Upper lobe of left lung (tissue), 6 donors: ENCODE measurements around the gene ITGB3BP. TPM values are rescaled to one million over a fixed set of nuclear protein-coding genes. Genes with fewer than 3 reads are reported as not detected.
"Not testable (repeated sequence)": the region's sequence is repeated elsewhere in the genome, so short reads cannot be mapped to it uniquely, and the experiment has no call there.

Source experiments
- ATAC-seq, 2 donors: fragments of 200-7000 bp; cut with Tn5 transposase; one replicate each; pipeline ENCODE4 v1.9.1; 2022; ENCODE audit warnings: mild to moderate bottlenecking in 2 of 2, moderate library complexity in 2 of 2; ENCODE audit not compliant: low FRiP score in 2 of 2
- DNase-seq, 2 donors: peaks; one replicate each; pipeline ENCODE4 v3.0.0-alpha.2; 2019 to 2020
- H3K27ac ChIP-seq, 4 donors: fragments of 200-600 bp; sonication (generic); one replicate each; pipeline ENCODE4 v1.5.1; 2016 to 2019
- H3K27me3 ChIP-seq, 4 donors: fragments of 200-600 bp; sonication (generic); one replicate each; pipeline ENCODE4 v1.5.1; 2017 to 2019
- H3K36me3 ChIP-seq, 4 donors: fragments of 200-600 bp; sonication (generic); one replicate each; pipeline ENCODE4 v1.5.1; 2016 to 2019
- H3K4me1 ChIP-seq, 4 donors: fragments of 200-600 bp; sonication (generic); one replicate each; pipeline ENCODE4 v1.5.1; 2018 to 2019
- H3K4me3 ChIP-seq, 4 donors: fragments of 200-600 bp; sonication (generic); one replicate each; pipeline ENCODE4 v1.5.1; 2017 to 2019; ENCODE audit warnings: mild to moderate bottlenecking in 2 of 4, moderate library complexity in 1 of 4
- H3K9me3 ChIP-seq, 4 donors: fragments of 200-600 bp; sonication (generic); one replicate each; pipeline ENCODE4 v1.5.1; 2018 to 2019
- EP300 ChIP-seq, 4 donors: sonication (generic); formaldehyde crosslinking; IDR thresholded peaks; one replicate each; pipeline ENCODE4 v1.5.1; 2017; ENCODE audit warnings: antibody characterized with exemption in 4 of 4, control low read depth in 2 of 4
- POLR2A ChIP-seq, 4 donors: fragments of 450-650 bp; IDR thresholded peaks; one replicate each; pipeline ENCODE4 v1.5.1; 2016 to 2017; ENCODE audit warnings: antibody characterized with exemption in 4 of 4, mild to moderate bottlenecking in 2 of 4
- POLR2AphosphoS5 ChIP-seq, 2 donors: sonication (generic); formaldehyde crosslinking; IDR thresholded peaks; one replicate each; pipeline ENCODE4 v1.5.1; 2017; ENCODE audit warnings: antibody characterized with exemption in 2 of 2
- WGBS, 2 donors: methylation state at CpG; one replicate each; pipeline ENCODE4 v1.1.5; 2017 to 2018; 5-methylcytosine and 5-hydroxymethylcytosine counted together
- total RNA-seq, 6 donors: library from RNA; depleted of rRNA in 4 of 6; stranded (reverse); fragments of >200 nt in 4 of 6; gene quantifications; one replicate each; pipeline versions ENCODE4 v1.1.0 to v1.2.1, GENCODE V29; 2016 to 2021
- TF ChIP-seq, protein P1 (sequence below), 6 experiments: fragments of 450-650 bp in 4 of 6; fragments of 200-600 bp in 2 of 6; sonication (generic) in 2 of 6; IDR thresholded peaks; one replicate each; pipeline ENCODE4 v1.5.1; 2016 to 2019; ENCODE audit warnings: antibody characterized with exemption in 6 of 6
- donor health status: DM: no; HTN: no; CAD: no; lungs with moderate emphysema.
- donor health status: DM: no; HTN: yes; CAD: no; lungs with severe emphysema.

The ITGB3BP gene
- total RNA-seq, 6 donors from 2014 or later: 8.2 to 14.7 (median 10.4) TPM

DNA sequence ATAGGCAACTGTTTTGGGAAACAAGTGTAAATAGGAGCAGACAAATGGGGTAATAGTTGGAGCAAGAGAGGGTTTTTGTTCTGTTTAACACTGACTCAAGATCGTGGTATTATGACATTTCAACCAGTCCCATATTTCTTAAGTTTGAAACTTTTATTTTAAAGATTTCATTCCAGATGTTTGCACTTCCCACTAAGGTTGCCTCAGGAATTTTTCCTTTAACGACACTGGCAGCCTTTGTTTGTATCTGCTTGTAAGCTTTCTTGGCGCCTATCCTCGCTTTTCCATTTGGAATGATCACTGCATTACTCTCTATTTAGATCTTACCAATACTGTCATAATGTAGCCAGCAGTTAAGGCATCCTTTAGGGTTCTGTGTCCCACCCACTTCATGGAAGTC lies 87.9 kb downstream of the ITGB3BP start:
- ATAC-seq (no peak), DNase-seq (no peak)
- TF ChIP-seq, protein P1, sequence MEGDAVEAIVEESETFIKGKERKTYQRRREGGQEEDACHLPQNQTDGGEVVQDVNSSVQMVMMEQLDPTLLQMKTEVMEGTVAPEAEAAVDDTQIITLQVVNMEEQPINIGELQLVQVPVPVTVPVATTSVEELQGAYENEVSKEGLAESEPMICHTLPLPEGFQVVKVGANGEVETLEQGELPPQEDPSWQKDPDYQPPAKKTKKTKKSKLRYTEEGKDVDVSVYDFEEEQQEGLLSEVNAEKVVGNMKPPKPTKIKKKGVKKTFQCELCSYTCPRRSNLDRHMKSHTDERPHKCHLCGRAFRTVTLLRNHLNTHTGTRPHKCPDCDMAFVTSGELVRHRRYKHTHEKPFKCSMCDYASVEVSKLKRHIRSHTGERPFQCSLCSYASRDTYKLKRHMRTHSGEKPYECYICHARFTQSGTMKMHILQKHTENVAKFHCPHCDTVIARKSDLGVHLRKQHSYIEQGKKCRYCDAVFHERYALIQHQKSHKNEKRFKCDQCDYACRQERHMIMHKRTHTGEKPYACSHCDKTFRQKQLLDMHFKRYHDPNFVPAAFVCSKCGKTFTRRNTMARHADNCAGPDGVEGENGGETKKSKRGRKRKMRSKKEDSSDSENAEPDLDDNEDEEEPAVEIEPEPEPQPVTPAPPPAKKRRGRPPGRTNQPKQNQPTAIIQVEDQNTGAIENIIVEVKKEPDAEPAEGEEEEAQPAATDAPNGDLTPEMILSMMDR (IDR thresholded peaks at IDR 0.05): no peak
- no peak overlapping the region for H3K27ac ChIP-seq
- no peak overlapping the region for H3K4me3 ChIP-seq
- peaks cover 0 to 11% (median 0%) of the 10 kb centered on the region in 4 donors for H3K36me3 ChIP-seq
- no peaks in the 10 kb centered on the region for H3K4me1 ChIP-seq
- 78 to 79% methylated on average over 4 of the region's 4 CpGs for WGBS, 2 donors
- H3K9me3 ChIP-seq: peaks cover 0 to 3% (median 1%) of the 10 kb centered on the region in 4 donors
- no peaks in the 10 kb centered on the region for H3K27me3 ChIP-seq

- peaks cover 0 to 7% (median 1%) of the 10 kb centered on the region in 4 donors for H3K9me3 ChIP-seq
- DNase-seq (no peak), ATAC-seq (no peak)
- H3K4me3 ChIP-seq: no peak overlapping the region
- no peak for TF ChIP-seq POLR2AphosphoS5 (IDR thresholded peaks at IDR 0.05)
- H3K4me1 ChIP-seq: no peaks in the 10 kb centered on the region
- no peak overlapping the region for H3K27ac ChIP-seq
- no peaks in the 10 kb centered on the region for H3K27me3 ChIP-seq
- peaks cover 0 to 21% (median 3%) of the 10 kb centered on the region in 4 donors for H3K36me3 ChIP-seq
Measured at GRCh38 chr1:63429281-63429680, 93.7 kb downstream of the ITGB3BP start.

DNA sequence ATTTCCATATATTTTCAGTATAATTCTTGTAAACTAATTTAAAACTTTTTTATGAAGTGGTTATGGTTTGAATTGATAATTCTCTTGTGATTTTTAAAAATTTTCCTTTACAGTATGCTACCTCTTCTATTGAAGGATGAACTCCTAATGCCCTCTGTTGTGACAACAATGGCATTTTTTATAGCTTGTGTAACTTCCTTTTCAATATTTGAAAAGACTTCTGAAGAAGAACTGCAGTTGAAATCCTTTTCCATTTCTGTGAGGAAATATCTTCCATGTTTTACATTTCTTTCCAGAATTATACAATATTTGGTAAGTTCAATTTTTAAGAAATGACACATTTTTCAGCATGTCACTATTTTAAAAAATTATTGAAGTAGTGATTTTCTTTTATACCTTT lies 94.2 kb downstream of the ITGB3BP start:
- Histone ChIP-seq H3K4me3 (no peak overlapping the region), H3K36me3 (peaks cover 0 to 21% (median 3%) of the 10 kb centered on the region in 4 donors), H3K4me1 (no peaks in the 10 kb centered on the region), H3K27me3 (no peaks in the 10 kb centered on the region), H3K27ac (no peak overlapping the region), H3K9me3 (peaks cover 0 to 7% (median 1%) of the 10 kb centered on the region in 4 donors)
- ATAC-seq (no peak), DNase-seq (no peak)
- TF ChIP-seq EP300 (IDR thresholded peaks at IDR 0.05) (no peak), POLR2AphosphoS5 (IDR thresholded peaks at IDR 0.05) (no peak), POLR2A (IDR thresholded peaks at IDR 0.05) (no peak)
- TF ChIP-seq, protein P1 (IDR thresholded peaks at IDR 0.05): no peak

GRCh38 chr1:63423649-63424048 lies 99.4 kb downstream of the ITGB3BP start:
- H3K27me3 ChIP-seq: no peaks in the 10 kb centered on the region
- no peaks in the 10 kb centered on the region for H3K9me3 ChIP-seq
- DNase-seq (no peak), ATAC-seq (no peak)
- H3K4me1 ChIP-seq: no peaks in the 10 kb centered on the region
- no peak for TF ChIP-seq EP300 (IDR thresholded peaks at IDR 0.05)
- TF ChIP-seq POLR2A (IDR thresholded peaks at IDR 0.05): no peak
- TF ChIP-seq, protein P1 (IDR thresholded peaks at IDR 0.05): no peak
- TF ChIP-seq POLR2AphosphoS5 (IDR thresholded peaks at IDR 0.05): no peak
- no peak overlapping the region for H3K27ac ChIP-seq
- H3K4me3 ChIP-seq: no peak overlapping the region
- WGBS, 2 donors: 99 to 100% methylated on average over 2 of the region's 2 CpGs
- H3K36me3 ChIP-seq: peaks cover 0 to 5% (median 2%) of the 10 kb centered on the region in 4 donors

- ATAC-seq, H3K27ac ChIP-seq, H3K27me3 ChIP-seq, H3K4me3 ChIP-seq, H3K4me1 ChIP-seq, DNase-seq, H3K36me3 ChIP-seq, H3K9me3 ChIP-seq: not testable (repeated sequence)
- WGBS, 2 donors: 96 to 100% methylated on average over 1 of the region's 1 CpG
Measured at GRCh38 chr1:63420746-63421145, 102.3 kb downstream of the ITGB3BP start.

GRCh38 chr1:63418101-63418500 lies 104.9 kb downstream of the ITGB3BP start:
- peaks cover 0 to 13% (median 2%) of the 10 kb centered on the region in 4 donors for H3K36me3 ChIP-seq
- H3K27me3 ChIP-seq: no peaks in the 10 kb centered on the region
- H3K4me3 ChIP-seq: no peak overlapping the region
- TF ChIP-seq POLR2A (IDR thresholded peaks at IDR 0.05): no peak
- H3K27ac ChIP-seq: no peak overlapping the region
- ATAC-seq (no peak), DNase-seq (no peak)
- H3K9me3 ChIP-seq: no peaks in the 10 kb centered on the region
- no peaks in the 10 kb centered on the region for H3K4me1 ChIP-seq
